Bronchial epithelial cell (primary cell): ENCODE results near the gene EML4. TPM values are rescaled to one million over a fixed set of nuclear protein-coding genes. Genes with fewer than 3 reads are reported as not detected.

Experiments
- DNase-seq: peaks from one replicate; pipeline ENCODE4 v3.0.0-alpha.2; 2010; ENCODE audit warnings: low read depth
- FAIRE-seq: peaks from 2 replicates; lab custom pipeline; 2011; peaks lifted over from hg19 to GRCh38; lab: Jason Lieb, UNC
- H3K27me3 ChIP-seq: 2 replicates; pipeline ENCODE4 v1.5.1; 2011; ENCODE audit warnings: low read length; ENCODE audit not compliant: control insufficient read depth, insufficient read depth
- H3K36me3 ChIP-seq: 2 replicates; pipeline ENCODE4 v1.5.1; 2011; ENCODE audit warnings: low read length; ENCODE audit not compliant: control insufficient read depth, insufficient read depth
- H3K4me3 ChIP-seq: 2 replicates; pipeline ENCODE4 v1.5.1; 2011; ENCODE audit warnings: mild to moderate bottlenecking, low read depth, low read length, control low read depth
- total RNA-seq: library from RNA; depleted of rRNA; stranded (reverse); fragments of >200 nt; gene quantifications from 2 replicates; pipeline ENCODE4 v1.2.1, GENCODE V29; 2014
- TF ChIP-seq, protein P1 (sequence below): IDR thresholded peaks from 2 replicates; pipeline ENCODE4 v1.5.1; 2011; ENCODE audit warnings: mild to moderate bottlenecking, moderate library complexity, low read length, control low read depth, inconsistent platforms; ENCODE audit not compliant: insufficient read depth, severe bottlenecking

The EML4 gene
- total RNA-seq, 1 donor from 2014 or later: 26.3 TPM

- H3K4me3 ChIP-seq: no peak overlapping the region
- no peak for FAIRE-seq
- H3K36me3 ChIP-seq: peaks cover 11% of the 10 kb centered on the region
- no peak for DNase-seq
- TF ChIP-seq, protein P1, sequence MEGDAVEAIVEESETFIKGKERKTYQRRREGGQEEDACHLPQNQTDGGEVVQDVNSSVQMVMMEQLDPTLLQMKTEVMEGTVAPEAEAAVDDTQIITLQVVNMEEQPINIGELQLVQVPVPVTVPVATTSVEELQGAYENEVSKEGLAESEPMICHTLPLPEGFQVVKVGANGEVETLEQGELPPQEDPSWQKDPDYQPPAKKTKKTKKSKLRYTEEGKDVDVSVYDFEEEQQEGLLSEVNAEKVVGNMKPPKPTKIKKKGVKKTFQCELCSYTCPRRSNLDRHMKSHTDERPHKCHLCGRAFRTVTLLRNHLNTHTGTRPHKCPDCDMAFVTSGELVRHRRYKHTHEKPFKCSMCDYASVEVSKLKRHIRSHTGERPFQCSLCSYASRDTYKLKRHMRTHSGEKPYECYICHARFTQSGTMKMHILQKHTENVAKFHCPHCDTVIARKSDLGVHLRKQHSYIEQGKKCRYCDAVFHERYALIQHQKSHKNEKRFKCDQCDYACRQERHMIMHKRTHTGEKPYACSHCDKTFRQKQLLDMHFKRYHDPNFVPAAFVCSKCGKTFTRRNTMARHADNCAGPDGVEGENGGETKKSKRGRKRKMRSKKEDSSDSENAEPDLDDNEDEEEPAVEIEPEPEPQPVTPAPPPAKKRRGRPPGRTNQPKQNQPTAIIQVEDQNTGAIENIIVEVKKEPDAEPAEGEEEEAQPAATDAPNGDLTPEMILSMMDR: no peak
- H3K27me3 ChIP-seq: no peaks in the 10 kb centered on the region
Observed at GRCh38 chr2:42348113-42348805, 179.1 kb downstream of the EML4 start.

DNA sequence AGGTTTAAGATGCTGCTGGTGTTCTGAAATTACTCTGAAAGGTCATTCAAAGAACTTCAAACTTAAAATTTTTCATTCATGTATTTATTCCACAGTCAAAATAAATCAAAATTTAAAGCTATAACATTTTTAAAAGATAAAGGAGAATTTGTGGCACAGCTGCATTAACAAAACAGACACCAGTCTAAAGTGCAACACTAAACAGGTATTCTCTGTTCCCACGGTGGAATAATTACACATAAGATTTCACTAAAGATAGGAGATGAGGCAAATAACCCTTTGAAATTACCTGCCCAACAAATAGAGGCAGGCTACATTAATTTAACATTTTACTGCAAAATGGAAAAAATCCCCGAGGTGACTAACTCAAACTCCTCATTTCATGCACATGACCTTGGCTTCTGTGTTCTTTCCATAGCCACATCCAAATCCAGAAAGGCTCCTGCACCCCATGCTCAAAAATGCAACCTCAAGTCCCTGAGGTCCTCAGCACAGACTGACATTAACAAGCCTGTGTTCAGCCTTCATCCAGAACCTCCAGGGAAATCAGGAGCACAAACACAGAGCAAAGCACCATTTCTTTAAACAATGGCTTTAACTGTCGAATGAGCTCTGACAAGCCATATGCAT is 181.4 kb downstream of the EML4 start:
- no peaks in the 10 kb centered on the region for H3K27me3 ChIP-seq
- TF ChIP-seq, protein P1: no peak
- no peak overlapping the region for H3K4me3 ChIP-seq
- FAIRE-seq (no peak), DNase-seq (no peak)
- peaks cover 12% of the 10 kb centered on the region for H3K36me3 ChIP-seq

- TF ChIP-seq, protein P1: no peak
- DNase-seq: no peak
- no peak overlapping the region for H3K4me3 ChIP-seq
- FAIRE-seq: no peak
- H3K36me3 ChIP-seq: peaks cover 9% of the 10 kb centered on the region
- H3K27me3 ChIP-seq: no peaks in the 10 kb centered on the region
Observed at GRCh38 chr2:42351864-42352263, 182.7 kb downstream of the EML4 start.

DNA sequence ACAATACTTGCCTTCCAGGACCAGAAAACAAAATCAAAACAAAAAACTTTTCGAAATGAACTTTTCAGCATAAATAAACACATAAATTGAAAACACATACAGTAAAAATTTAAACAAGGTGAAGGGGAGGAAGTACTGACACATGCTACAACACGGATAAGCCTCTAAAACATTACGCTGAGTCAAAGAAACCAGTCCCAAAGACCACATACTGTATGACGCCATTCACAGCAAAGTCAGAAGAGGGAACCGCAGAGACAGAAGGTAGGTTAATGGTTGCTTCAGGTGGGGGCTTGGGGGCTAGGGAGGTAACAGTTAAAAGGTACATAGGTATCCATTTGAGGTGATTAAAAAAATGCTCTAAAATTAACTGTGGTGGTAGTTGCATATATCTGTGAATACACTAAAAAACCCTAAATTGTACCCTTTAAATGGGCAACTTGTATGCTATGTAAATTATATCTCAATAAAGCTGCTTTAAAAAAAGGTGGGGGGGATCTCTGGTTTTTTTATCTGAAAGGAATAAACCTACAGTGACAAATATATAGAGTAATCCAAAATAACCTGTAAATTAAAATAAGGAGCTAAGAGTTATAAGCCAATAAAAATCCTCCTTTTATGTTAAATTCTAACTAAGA is 184.8 kb downstream of the EML4 start:
- TF ChIP-seq, protein P1: no peak
- H3K27me3 ChIP-seq: no peaks in the 10 kb centered on the region
- no peak overlapping the region for H3K4me3 ChIP-seq
- peaks cover 9% of the 10 kb centered on the region for H3K36me3 ChIP-seq
- DNase-seq (no peak), FAIRE-seq (no peak)

GRCh38 chr2:42359304-42359964 is 190.3 kb downstream of the EML4 start:
- no peaks in the 10 kb centered on the region for H3K27me3 ChIP-seq
- FAIRE-seq (no peak), DNase-seq (peak; percentile 14)
- TF ChIP-seq, protein P1: no peak
- no peaks in the 10 kb centered on the region for H3K36me3 ChIP-seq
- H3K4me3 ChIP-seq: peak overlapping the region; percentile 98
